Stimulated activated CD4-positive, alpha-beta T cell treated with anti-CD3 and anti-CD28 coated beads, TNF-alpha, amount 100 ng/mL, for 1 hour (primary cell): ENCODE data around the gene CSPG5.

ENCODE experiments used
- DNase-seq, 3 donors: peaks; one replicate each; pipeline ENCODE4 v3.0.0-alpha.2; 2020; ENCODE audit warnings: low read depth in 3 of 3, low spot score in 1 of 3

CSPG5 gene, protein sequence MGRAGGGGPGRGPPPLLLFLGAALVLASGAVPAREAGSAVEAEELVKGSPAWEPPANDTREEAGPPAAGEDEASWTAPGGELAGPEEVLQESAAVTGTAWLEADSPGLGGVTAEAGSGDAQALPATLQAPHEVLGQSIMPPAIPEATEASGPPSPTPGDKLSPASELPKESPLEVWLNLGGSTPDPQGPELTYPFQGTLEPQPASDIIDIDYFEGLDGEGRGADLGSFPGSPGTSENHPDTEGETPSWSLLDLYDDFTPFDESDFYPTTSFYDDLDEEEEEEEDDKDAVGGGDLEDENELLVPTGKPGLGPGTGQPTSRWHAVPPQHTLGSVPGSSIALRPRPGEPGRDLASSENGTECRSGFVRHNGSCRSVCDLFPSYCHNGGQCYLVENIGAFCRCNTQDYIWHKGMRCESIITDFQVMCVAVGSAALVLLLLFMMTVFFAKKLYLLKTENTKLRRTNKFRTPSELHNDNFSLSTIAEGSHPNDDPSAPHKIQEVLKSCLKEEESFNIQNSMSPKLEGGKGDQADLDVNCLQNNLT

DNA sequence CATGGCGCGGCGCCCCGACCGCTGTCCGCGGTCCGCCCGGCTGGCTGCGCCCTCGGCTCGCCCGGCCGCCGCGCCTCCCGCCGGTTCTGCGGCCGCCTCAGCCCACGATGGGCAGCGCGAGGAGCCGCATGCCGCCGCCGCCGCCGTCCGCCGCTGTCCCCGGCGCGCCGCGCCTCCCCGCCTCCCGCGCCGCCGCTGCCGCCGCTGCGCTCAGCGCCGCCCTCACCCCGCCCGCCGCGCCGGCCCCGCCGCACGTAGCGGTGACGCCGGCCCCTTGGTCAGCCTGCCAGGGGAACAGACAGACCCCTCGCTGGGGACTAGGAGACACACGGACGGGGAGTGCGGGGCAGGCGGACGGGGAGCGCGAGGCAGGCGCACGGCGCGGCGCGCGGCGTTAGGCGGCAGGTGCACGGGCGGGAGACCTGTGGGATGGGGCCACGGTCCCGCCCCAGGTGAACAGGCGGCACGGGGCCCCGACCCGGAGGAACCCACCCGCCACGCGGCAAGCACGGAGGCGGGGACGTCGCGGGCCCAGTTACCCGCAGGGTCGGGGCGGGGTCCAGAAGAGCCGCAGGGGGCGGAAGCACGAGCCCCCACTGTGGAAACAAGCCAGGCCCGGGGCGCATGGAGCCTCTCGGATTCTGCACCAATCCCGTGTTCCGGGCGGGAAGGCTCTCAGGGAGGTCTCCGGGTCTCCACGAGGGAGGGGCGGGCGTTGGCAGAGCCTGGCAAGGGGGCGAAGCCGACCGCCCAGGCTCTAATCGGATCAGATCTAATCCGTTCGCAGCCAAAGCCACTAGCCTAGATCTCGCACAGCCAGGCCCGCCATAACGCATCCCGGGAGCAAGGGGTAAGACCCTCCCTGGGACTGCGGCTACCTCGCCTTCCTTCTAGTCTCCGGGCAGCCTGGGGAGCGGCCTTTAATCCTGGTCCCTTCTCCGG lies at the start of gene CSPG5:
Gene CSPG5, minus strand, starts transcription at position 175 of the 942 bp plus-strand sequence. Its CDS starts 172 bp downstream, at position 3.
- no peak for DNase-seq

DNA sequence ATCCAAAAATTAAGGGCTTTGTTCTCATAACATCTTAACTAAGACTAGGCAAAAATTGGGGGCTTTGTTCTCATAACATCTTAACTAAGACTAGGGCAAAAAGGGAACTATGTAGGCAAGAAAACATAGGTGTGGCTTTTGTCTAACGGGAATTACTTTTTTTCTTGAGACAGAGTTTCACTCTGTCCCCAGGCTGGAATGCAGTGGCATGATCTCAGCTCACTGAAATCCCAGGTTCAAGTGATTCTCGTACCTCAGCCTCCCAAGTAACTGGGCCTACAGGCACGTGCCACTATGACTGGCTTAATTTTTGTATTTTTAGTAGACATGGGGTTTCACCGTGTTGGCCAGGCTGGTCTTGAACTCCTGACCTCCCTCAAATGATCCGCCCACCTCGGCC lies 49.8 kb upstream of the CSPG5 start:
- DNase-seq: no peak

DNA sequence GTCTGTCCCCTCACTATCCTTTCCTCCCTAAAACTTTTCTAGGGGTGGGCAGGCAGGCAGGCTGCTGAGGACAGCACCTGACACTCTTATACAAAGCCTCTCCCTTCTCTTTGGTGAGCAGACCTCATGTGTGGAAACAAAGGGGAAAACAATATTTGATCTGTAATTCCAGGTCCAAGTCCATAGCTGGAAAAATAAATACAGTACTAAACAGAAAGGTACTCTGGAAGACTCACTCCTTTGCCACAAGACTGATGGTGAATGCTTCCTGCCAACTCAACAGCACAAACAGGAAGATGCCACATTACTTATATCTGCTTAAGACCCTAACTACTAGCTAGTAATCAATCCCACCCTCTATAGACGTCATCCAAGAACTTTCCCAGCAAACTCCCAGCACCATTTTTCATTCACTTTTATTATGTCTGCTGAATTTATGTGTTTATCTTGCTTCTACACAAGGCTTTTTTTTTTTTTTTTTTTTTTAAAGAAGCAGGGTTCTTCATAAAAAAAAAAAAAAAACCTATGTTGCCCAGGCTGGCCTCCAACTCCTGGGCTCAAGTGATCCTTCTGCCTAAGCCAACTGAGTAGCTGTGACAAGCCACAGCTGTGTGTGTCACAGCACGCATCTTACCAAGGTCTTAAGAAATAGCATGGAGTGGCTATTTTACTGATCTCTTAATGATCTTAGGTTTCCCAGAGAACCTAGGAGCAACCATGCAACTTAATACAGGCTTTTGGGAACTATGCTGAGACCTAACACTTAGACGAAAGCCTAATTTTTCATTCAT lies 44.2 kb upstream of the CSPG5 start:
- no peak for DNase-seq

DNA sequence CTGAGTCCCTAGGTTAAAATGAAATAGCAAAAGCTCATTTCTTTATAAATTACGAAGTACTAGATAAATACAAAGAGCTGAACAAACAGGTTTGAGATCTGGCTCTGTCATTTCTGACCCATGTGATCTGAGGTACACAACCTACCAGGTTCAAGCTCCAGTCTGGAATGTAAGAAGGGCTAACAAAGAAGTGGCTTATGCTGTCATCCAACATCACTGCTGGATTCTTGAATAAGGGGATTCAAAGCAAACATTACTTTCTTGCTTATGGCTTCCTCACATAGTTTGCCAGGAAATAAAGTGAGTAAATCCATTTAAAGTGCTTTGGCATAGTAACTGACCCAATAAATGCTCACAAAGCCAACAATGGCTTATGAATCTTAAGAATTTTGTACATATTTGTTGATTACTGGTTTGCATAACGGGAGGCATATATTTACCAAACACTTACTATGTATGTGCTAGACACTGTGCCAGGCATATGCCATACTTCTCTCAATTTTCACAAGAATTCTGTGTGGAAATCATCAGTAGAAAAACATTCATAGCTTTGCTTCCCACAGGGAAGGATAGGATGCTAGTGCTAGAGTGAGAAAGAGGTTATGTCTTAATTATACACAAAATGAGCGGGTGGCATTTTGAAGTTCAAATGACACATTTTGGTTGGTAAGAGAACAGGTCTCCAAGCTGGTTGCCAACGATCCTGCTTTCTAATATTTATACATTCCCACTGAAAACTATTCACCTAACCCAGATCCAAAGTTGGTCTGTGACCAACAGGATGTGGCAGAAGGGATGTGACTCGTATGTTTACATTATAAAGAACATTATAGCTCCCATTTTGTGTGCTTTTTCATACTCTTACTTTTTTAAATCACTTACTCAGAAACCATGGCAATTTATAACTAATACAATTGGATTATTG lies 38.7 kb upstream of the CSPG5 start:
- DNase-seq: no peak

DNA sequence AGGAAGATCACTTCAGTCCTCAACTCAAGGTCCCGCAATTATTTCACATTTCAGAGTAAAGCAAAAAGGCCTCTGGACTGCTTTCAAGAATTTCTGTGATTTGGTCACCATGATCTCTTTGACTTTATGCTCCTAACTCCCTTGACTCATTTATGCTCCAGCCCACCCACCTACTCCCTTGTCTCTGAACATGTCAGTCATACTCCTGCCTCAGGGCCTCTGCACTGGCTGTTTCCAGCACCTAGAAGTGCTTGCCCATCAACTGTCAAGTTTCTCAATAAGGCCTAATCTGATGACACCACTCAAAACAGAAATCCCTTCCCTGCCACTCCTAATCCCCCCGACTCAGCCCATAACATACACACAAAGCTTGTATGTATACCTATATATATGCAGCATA lies 36.1 kb upstream of the CSPG5 start:
- DNase-seq: no peak

DNA sequence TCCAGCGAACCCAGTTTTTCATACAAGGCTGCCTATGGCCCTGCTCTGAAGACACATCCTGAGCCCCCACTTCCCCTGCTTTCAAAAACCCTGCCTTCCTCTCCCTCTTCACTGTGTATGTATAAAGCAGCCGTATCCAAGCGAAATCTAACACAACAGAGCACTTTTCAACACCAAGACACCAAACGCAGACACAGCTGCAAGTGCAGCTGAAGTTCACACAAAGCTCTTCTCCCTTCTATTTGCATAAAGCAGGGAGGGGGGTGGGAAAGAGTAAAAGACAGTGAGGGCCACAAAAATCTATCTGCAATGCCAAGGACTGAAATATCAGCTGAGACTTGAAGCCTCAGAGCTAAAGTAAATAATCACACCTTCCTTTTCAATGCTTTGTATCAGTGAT lies 35.1 kb upstream of the CSPG5 start:
- no peak for DNase-seq

DNA sequence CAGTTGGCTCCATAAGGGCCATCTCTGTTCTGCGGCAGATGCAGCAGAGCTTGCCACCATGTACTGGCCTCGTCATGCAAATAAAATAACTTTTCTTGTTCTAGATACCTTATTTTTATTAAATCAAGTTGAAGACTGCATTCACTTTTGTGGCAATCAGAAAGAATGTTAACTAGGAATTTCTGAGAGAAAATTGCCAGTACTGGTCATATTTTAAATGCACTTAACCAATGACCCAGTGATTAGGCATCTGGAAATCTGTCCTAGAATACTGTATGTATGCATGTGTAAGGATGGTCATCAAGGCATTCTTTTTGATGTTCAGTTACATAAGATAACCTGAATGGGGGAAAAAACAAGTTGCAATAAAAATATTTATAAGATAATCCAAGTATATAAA lies 34.2 kb upstream of the CSPG5 start:
- no peak for DNase-seq

DNA sequence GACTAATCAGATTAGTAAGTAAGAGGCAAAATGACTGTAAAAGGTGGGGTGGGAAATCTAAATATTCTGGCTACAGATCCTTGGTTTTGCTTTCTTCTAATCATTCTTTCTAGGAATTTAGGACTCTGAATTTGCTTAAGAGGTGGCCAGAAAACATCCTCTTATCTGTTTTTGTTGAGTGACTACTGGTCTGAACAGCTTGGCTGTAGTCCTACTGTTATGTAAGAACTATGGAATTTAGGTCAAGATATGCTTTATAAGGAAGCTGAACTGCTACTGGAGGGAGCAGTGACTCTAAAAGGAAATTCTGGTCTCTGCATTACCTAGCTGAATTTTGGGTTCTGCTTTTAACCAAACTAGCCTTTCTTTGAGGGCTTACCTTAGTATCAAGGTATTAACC lies 33.5 kb upstream of the CSPG5 start:
- no peak for DNase-seq

DNA sequence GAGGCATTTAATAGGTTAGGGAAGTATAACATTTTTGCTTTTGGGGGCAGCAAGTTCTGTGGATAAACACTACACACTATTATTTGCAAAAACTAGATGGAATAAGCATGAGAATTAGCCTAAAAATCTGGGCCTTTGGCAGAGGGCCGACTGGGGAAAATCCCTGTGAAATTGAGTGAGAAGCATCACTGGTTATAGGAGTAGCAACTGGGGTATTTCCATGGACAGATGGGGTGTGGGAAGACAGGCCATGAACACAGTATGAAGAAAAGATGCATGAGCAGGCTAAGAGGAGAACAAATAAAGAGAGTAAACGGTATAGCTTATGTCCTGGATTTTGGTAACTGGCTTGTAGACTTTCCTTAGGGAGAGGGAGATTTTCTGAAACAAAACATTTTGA lies 32.9 kb upstream of the CSPG5 start:
- DNase-seq: no peak

DNA sequence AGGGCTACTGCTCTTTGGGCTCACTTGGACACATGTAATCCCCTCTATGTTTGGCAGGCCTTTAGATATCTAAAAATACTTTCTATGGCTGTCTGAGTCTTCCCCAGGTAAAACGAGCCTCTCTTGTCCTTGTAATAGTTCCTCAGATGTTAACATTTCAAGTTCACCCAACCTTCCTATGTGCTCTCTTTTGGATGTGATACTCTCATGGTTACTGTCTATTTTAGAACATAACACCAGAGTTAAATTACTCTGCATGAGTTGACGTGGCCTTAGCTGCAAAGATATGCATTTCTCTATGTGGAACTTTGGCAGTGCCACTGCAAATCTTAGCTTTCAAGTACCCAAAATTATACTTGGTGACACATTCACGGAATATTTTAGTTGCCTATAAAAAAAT lies 31.9 kb upstream of the CSPG5 start:
- no peak for DNase-seq

DNA sequence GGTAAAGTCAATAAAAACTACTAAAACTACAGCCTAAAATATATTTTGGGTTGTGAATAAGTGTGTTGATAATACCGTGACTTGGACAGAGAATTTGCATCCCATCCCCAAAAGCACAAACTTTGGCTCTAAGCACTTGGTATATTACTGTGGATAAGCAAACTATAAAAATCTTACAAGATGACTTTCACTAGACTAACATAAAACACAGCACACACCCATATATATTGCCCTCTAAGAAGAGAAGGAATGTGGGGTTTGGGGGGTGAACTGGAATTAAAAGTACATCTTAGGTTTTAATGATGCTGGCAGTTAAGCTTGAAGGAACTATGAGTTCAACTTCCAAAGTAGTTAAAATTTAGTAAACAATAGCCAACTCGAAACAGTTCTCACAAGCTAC lies 28.7 kb upstream of the CSPG5 start:
- no peak for DNase-seq

DNA sequence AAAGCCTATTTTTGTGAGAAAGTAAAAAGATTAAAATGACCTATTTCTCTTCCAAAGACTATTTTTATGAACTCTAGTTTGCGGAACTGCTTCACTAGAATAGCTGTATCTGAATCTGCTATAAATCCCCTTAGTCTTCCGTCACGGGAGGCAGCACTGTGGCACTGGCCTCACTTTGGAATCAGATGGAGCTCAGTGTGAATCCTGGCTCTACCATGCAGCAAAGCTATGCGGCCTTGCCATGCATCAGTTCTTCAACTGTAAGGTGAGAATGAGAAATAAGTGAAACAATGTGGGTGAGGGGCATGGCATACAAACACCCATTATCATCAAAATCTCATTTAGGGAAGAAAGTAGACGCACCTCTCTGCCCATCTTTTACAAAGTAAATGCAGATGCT lies 27.5 kb upstream of the CSPG5 start:
- DNase-seq: no peak

DNA sequence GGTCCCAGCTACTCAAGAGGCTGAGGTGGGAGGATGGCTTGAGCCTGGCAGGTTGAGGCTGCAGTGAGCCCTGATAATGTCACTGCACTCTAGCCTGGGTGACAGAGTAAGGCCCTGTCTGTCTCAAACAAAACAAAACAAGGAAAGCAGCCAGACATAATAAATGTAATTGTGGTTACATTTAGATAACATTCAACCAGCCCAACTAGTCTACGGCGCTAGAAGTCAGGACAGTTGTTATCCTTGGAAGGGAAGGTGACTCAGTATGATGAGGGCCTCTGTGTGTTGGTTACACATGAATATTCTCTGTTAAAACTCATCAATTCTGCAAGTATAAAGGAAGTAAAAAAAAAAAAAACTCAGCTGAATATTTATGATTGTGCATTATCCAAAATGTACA lies 27.0 kb upstream of the CSPG5 start:
- no peak for DNase-seq

DNA sequence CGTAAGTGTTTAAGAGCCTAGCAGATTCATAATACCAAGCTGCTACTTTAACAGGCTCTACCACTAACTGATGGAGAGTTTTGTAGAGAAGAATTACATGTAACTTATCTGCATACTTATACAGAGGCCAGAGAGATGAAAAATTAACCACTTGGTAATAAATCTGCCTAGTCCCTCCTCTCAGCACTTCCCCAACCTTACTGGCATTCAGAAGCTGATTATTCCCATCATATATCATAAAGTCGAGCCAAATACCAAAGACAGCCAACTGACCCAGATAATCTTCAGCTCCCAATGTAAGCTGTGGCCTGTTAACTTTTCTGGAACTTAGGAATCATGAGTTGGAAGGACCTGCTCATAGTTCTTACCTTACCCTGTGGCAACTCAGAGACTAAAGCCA lies 25.5 kb upstream of the CSPG5 start:
- no peak for DNase-seq

DNA sequence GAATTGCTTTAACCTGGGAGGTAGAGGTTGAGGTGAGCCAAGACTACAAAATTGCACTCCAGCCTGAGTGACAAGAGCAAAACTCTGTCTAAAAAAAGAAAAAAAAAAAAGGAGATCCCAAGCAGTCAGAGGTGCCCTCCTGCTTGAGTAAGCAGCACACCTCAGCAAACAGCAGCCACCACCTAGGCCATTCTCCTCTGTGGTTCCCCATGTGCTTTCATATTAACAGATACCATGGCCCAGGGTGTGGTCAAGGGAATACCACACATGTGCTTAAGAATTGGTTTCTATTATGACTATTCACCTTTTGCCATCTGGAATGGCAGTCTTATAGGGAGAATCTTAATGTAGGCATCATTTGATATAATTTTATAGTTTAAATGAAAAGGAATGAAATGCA lies 24.7 kb upstream of the CSPG5 start:
- no peak for DNase-seq

DNA sequence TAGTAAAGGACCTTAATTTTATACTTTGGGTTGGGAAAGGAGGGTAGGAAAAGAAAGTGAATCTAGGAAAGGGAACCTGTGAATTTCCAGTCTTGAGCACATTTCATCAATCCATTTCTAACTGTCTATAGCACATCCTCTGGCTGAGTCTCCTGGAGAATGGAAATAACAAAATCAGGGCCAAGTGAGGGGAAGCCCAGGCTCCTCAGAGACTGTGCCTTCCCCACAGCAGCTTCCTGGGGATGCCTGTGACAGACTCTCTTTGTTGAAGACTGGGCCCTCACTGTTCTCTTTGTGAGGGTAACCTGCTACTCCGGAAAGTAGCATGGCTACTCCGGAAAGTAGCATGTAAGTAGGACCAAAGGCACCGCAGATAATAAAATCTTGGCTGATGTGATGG lies 22.6 kb upstream of the CSPG5 start:
- DNase-seq: no peak

DNA sequence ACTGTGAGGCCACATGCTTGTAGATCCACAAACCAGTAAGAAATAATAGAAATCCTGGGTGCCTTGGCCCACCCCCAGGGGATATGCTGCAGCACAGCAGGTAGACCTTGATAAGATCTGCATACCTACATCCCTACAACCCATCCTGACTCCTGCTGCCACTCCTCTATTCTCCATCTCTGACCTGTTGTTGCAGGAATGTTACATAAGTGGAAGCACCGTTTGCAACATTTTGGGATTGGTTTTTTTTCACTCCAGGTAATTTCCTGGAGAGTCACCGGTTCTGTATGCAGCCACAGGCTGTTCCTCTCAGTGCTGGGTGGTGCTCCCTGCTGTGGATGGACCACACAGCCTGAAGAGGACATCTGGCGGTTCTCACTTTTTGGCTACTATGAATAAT lies 16.1 kb upstream of the CSPG5 start:
- DNase-seq: no peak

DNA sequence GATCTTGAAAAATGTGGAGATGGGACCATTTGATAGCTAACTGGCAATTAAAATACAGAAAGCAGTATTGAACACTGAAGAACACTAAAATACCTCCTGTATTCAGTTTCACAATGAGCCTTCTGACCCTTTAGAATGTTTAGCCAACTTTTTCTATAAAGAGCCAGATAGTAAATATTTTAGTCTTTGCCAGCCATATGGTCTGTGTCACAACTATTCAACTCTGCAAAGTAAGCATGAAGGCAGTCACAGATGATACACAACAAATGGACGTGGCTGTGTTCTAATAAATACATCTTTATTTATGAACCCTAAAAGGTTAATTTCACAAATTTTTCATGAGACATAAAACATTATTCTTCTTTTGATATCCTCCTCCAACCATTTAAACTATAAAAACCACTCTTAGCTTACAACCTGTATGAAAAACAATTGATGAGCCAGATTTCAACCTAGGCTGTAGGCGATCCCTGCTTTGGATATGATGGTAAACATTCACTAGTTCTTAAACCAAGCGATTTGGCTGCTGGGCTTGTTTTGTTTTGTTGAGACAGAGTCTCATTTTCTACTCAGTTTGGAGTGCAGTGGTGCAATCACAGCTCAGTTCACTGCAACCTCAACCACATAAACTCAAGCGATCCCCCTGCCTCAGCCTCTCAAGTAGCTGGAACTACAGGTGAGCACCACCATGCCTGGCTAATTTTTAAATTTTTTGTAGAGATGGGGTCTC lies 13.6 kb upstream of the CSPG5 start:
- DNase-seq: no peak

DNA sequence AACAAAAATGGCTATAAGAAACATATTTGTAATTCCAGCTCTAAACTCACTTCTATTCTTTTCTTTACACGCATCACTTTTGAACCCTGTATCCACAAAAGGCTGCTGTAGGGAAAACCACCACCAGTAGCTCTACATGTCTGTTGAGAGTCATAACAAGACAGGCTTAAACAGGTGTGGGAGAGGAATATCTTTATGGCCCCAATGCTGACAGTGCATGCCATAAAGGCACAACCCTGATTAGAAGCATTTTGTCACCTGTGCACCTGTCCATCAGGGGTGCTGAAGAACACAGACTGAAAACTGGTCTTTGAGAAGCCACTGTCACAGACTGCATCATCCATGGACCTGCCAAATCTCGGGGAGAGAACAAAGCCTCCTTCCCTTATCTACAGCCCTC lies 11.6 kb upstream of the CSPG5 start:
- DNase-seq: no peak

DNA sequence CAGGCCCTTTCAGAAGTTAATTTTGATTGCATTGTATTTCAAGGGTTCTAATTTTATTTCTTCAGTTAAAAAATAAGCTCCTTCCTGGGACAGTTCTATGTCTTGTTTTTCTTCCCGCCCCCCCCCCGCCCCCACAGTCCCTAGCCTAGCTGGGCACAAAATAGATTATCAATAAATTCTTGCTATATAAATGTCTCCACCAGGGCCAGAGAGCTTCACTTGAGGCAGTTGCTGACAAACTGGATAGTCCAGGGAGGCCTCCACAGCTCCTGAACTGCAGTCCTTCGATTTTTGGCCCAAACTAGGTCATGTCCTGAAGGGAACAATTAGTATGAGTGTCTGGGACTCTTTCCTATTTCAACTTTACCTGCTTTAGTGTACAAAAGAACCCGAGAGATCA lies 9.9 kb upstream of the CSPG5 start:
- no peak for DNase-seq
